ENCODE results near the gene TSPAN18. TPM values are rescaled to one million over a fixed set of nuclear protein-coding genes. Genes with fewer than 3 reads are reported as not detected.

The TSPAN18 gene
- total and polyA plus RNA-seq, 10 of the 15 experiments (the other 5 are each of a cell fraction or from before 2014, with no cell fraction given): 0.02 to 0.77 (median 0.13) TPM; not detected in 1

- TF ChIP-seq SUPT20H (IDR thresholded peaks at IDR 0.05; ENCODE audit: borderline replicate concordance, control insufficient read depth, low read depth, low read length) (no peak), CTCF (IDR thresholded peaks at IDR 0.05 in 2 of 3, conservative IDR thresholded peaks at IDR 0.05 in 1 of 3; ENCODE audit: control insufficient read depth in 2 of 3, extremely low read depth in 1 of 3, insufficient read depth in 1 of 3, low read depth in 3 of 3, low read length in 3 of 3) (no peak), CBFB (IDR thresholded peaks at IDR 0.05; ENCODE audit: low read depth) (no peak), RELB (IDR thresholded peaks at IDR 0.05; ENCODE audit: low read depth) (no peak), SPI1 (IDR thresholded peaks at IDR 0.05; ENCODE audit: borderline replicate concordance, insufficient read depth, low read depth, low read length) (no peak), ZNF274 (IDR thresholded peaks at IDR 0.05; ENCODE audit: insufficient read depth, insufficient read length) (no peak), DPF2 (IDR thresholded peaks at IDR 0.05) (no peak), EGR1 (IDR thresholded peaks at IDR 0.05; ENCODE audit: borderline replicate concordance in 1 of 2, low read depth in 2 of 2, low read length in 2 of 2) (no peak), JUND (IDR thresholded peaks at IDR 0.05; ENCODE audit: low read depth, low read length) (no peak), IKZF1 (conservative IDR thresholded peaks at IDR 0.05) (no peak), MYB (IDR thresholded peaks at IDR 0.05; ENCODE audit: borderline replicate concordance, low read depth, low read length) (no peak), YBX1 (IDR thresholded peaks at IDR 0.05) (no peak)
- H3K9ac ChIP-seq (ENCODE audit: control insufficient read depth, insufficient read depth, low read length): no peak overlapping the region
- H3K4me1 ChIP-seq (ENCODE audit: control insufficient read depth, insufficient read depth, low read length): peaks cover 15% of the 10 kb centered on the region
- H3K4me2 ChIP-seq (ENCODE audit: control insufficient read depth, insufficient read depth): no peak overlapping the region
- ChIA-PET RAD21 (ENCODE audit: unreplicated experiment) (no interaction called here), POLR2A (no interaction called here), CTCF (no interaction called here), SMC1A (ENCODE audit: uncharacterized antibody, unreplicated experiment) (no interaction called here)
- no peaks in the 10 kb centered on the region; a peak in 2 of 4 replicates for H3K27me3 ChIP-seq (replicated peaks in 1 of 2; ENCODE audit: control insufficient read depth in 2 of 2, insufficient read depth in 2 of 2, low read length in 1 of 2)
- 74% methylated on average over 5 of the region's 5 CpGs for WGBS (ENCODE audit: insufficient coverage, insufficient replicate concordance, low lambda C conversion rate, missing lambda C conversion rate)
- H2AFZ ChIP-seq (ENCODE audit: control insufficient read depth, low read depth, low read length): no peak overlapping the region
- H3K4me3 ChIP-seq: no peak overlapping the region
- H3K36me3 ChIP-seq (ENCODE audit: control insufficient read depth in 2 of 2, insufficient read depth in 2 of 2, low read length in 1 of 2): no peaks in the 10 kb centered on the region
- H3K27ac ChIP-seq (ENCODE audit: control insufficient read depth, insufficient read depth): no peak overlapping the region
- intact Hi-C loops (cut with micrococcal nuclease; ENCODE audit: unreplicated experiment): no loop called here
- DNase-seq (ENCODE audit: low read depth, low spot score): no peak
- ATAC-seq: no peak
- H3K79me2 ChIP-seq (ENCODE audit: control insufficient read depth, insufficient read depth, low read length): no peaks in the 10 kb centered on the region
- no peaks in the 10 kb centered on the region for H4K20me1 ChIP-seq (ENCODE audit: control insufficient read depth, insufficient read depth)
- no TSS peak for BruUV-seq (replicated peaks)
- no peak for FAIRE-seq
- H3K9me3 ChIP-seq (replicated peaks; ENCODE audit: control insufficient read depth, insufficient read depth, low read length): no peaks in the 10 kb centered on the region; the same call in 2 of the 3 replicates
- in situ Hi-C loops (cut with MboI): no loop called here
These were observed 132.8 kb downstream of the TSPAN18 start for GRCh38 chr11:44859528-44859925.
